GM23338 (cell line): ENCODE data around the gene FHIT. TPM values are rescaled to one million over a fixed set of nuclear protein-coding genes. Genes with fewer than 3 reads are reported as not detected.

Source experiments
- ATAC-seq: fragments of 200-7000 bp; cut with Tn5 transposase; 3 replicates; pipeline ENCODE4 v1.9.1; 2020
- DNase-seq: peaks from one replicate; pipeline ENCODE4 v3.0.0-alpha.2; 2015; ENCODE audit warnings: low spot score
- H2AFZ ChIP-seq: fragments of 200-600 bp; sonication (generic); 2 replicates; pipeline ENCODE4 v1.8.0; 2016; ENCODE audit warnings: antibody characterized with exemption, mild to moderate bottlenecking, moderate library complexity
- H3F3A ChIP-seq: fragments of 200-600 bp; sonication (generic); replicated peaks from 2 replicates; pipeline ENCODE4 v1.8.0; 2017; ENCODE audit warnings: antibody characterized with exemption, mixed run types, low read depth
- H3K27ac ChIP-seq: fragments of 200-600 bp; sonication (generic); 2 replicates; pipeline ENCODE4 v1.6.1; 2016; ENCODE audit warnings: low read depth
- H3K27me3 ChIP-seq: fragments of 200-600 bp; sonication (generic); 2 replicates; pipeline ENCODE4 v1.8.0; 2016; ENCODE audit warnings: mild to moderate bottlenecking, mixed run types, moderate library complexity; ENCODE audit not compliant: insufficient read depth
- H3K36me3 ChIP-seq: fragments of 200-600 bp; sonication (generic); 2 replicates; pipeline ENCODE4 v1.8.0; 2016; ENCODE audit warnings: mild to moderate bottlenecking; ENCODE audit not compliant: insufficient read depth
- H3K4me1 ChIP-seq: fragments of 200-600 bp; sonication (generic); 2 replicates; pipeline ENCODE4 v1.8.0; 2016; ENCODE audit warnings: mild to moderate bottlenecking, moderate library complexity; ENCODE audit not compliant: insufficient read depth
- H3K4me2 ChIP-seq: fragments of 200-600 bp; sonication (generic); 2 replicates; pipeline ENCODE4 v1.7.1; 2017; ENCODE audit warnings: mixed run types
- H3K4me3 ChIP-seq: fragments of 200-600 bp; sonication (generic); 2 replicates; pipeline ENCODE4 v1.6.1; 2016; ENCODE audit warnings: mixed run types
- H3K79me2 ChIP-seq: fragments of 200-600 bp; sonication (generic); replicated peaks from 2 replicates; pipeline ENCODE4 v1.8.0; 2017; ENCODE audit warnings: mild to moderate bottlenecking; ENCODE audit not compliant: insufficient read depth
- H3K9me2 ChIP-seq: fragments of 200-600 bp; sonication (generic); 2 replicates; pipeline ENCODE4 v1.8.0; 2017; ENCODE audit not compliant: insufficient read depth
- H4K20me1 ChIP-seq: fragments of 200-600 bp; sonication (generic); replicated peaks from 2 replicates; pipeline ENCODE4 v1.8.0; 2017; ENCODE audit warnings: mild to moderate bottlenecking; ENCODE audit not compliant: insufficient read depth
- H3K27ac Mint-ChIP-seq: 2 replicates; pipeline ENCODE4 v1.8.0; 2020; ENCODE audit warnings: inconsistent platforms, mild to moderate bottlenecking, moderate library complexity, mixed read lengths
- H3K27me3 Mint-ChIP-seq: 3 replicates; pipeline ENCODE4 v1.8.0; 2022; ENCODE audit warnings: low read depth, mild to moderate bottlenecking, moderate library complexity, mixed read lengths, inconsistent platforms; ENCODE audit not compliant: insufficient read depth, poor library complexity
- H3K36me3 Mint-ChIP-seq: 3 replicates; pipeline ENCODE4 v1.8.0; 2021; ENCODE audit warnings: low read depth, mild to moderate bottlenecking, inconsistent platforms, moderate library complexity, mixed read lengths
- H3K4me1 Mint-ChIP-seq: 3 replicates; pipeline ENCODE4 v1.8.0; 2020; ENCODE audit warnings: mild to moderate bottlenecking, inconsistent platforms, mixed read lengths
- H3K4me3 Mint-ChIP-seq: 3 replicates; pipeline ENCODE4 v1.8.0; 2021; ENCODE audit warnings: moderate library complexity, mild to moderate bottlenecking, inconsistent platforms, mixed read lengths
- H3K9me3 Mint-ChIP-seq: 3 replicates; pipeline ENCODE4 v1.8.0; 2020; ENCODE audit warnings: moderate library complexity, mild to moderate bottlenecking, inconsistent platforms, mixed read lengths
- CREB1 ChIP-seq: fragments of 250-450 bp; sonication (Bioruptor Pico); IDR thresholded peaks from 2 replicates; pipeline ENCODE4 v1.5.0; 2020; ENCODE audit warnings: low read depth, mild to moderate bottlenecking, moderate library complexity
- ETS1 ChIP-seq: IDR thresholded peaks from 2 replicates; pipeline ENCODE4 v1.6.1; 2016; ENCODE audit warnings: antibody characterized with exemption
- EZH2 ChIP-seq: fragments of 200-600 bp; sonication (generic); IDR thresholded peaks from one replicate; pipeline ENCODE4 v1.8.0; 2017; ENCODE audit warnings: antibody characterized with exemption, mild to moderate bottlenecking, low read depth; ENCODE audit not compliant: unreplicated experiment
- EZH2phosphoT487 ChIP-seq: fragments of 200-600 bp; sonication (generic); IDR thresholded peaks from one replicate; pipeline ENCODE4 v1.8.1; 2018; ENCODE audit warnings: antibody characterized with exemption; ENCODE audit not compliant: unreplicated experiment
- POLR2AphosphoS5 ChIP-seq: IDR thresholded peaks from 2 replicates; pipeline ENCODE4 v1.6.1; 2016; ENCODE audit warnings: antibody characterized with exemption, low read depth
- REST ChIP-seq: IDR thresholded peaks from one replicate; pipeline ENCODE4 v1.6.1; 2018; ENCODE audit warnings: antibody characterized with exemption; ENCODE audit not compliant: unreplicated experiment
- STAT1 ChIP-seq: IDR thresholded peaks from one replicate; pipeline ENCODE4 v1.6.1; 2016; ENCODE audit warnings: antibody characterized with exemption; ENCODE audit not compliant: unreplicated experiment
- ZNF114 ChIP-seq: fragments of 250-450 bp; sonication (Bioruptor Pico); IDR thresholded peaks from 2 replicates; pipeline ENCODE4 v1.5.0; 2020; ENCODE audit warnings: mild to moderate bottlenecking, moderate library complexity
- ZNF331 ChIP-seq: fragments of 250-450 bp; sonication (Bioruptor Pico); IDR thresholded peaks from 2 replicates; pipeline ENCODE4 v1.5.0; 2020; ENCODE audit warnings: low read depth, mild to moderate bottlenecking, moderate library complexity
- ZNF462 ChIP-seq: fragments of 250-450 bp; sonication (Bioruptor Pico); IDR thresholded peaks from 2 replicates; pipeline ENCODE4 v1.5.0; 2020; ENCODE audit warnings: mild to moderate bottlenecking, moderate library complexity
- polyA plus RNA-seq: library from polyadenylated mRNA; unstranded; fragments of >200 nt; fragmentation: Nextera tagmentation; extraction: Ambion mirVana; gene quantifications from 2 replicates; pipeline ENCODE4 v1.2.1, GENCODE V29; 2016
- total RNA-seq: library from RNA; depleted of rRNA; stranded (reverse); fragments of >200 nt; shearing (Covaris generic); gene quantifications from 2 replicates; pipeline ENCODE4 v1.2.3, GENCODE V29; 2014

The FHIT gene
- total and polyA plus RNA-seq, 2 experiments from 2014 or later, result 3.0 to 8.3 TPM

GRCh38 chr3:60388731-60389130 is 862.5 kb downstream of the FHIT start:
- no peak overlapping the region for H3K4me2 ChIP-seq
- ATAC-seq (no peak), DNase-seq (no peak)
- no peaks in the 10 kb centered on the region for H3K27me3 ChIP-seq
- Mint-ChIP-seq H3K4me1 (no peaks in the 10 kb centered on the region), H3K27ac (no peak overlapping the region), H3K4me3 (no peak overlapping the region), H3K36me3 (no peaks in the 10 kb centered on the region), H3K27me3 (no peaks in the 10 kb centered on the region), H3K9me3 (no peaks in the 10 kb centered on the region)
- H4K20me1 ChIP-seq, result no peaks in the 10 kb centered on the region
- no peak for TF ChIP-seq EZH2
- peaks cover 12% of the 10 kb centered on the region for H3K9me2 ChIP-seq
- H3F3A ChIP-seq, result no peaks in the 10 kb centered on the region
- H2AFZ ChIP-seq, result no peak overlapping the region
- no peaks in the 10 kb centered on the region for H3K79me2 ChIP-seq
- H3K4me1 ChIP-seq, result no peaks in the 10 kb centered on the region
- H3K4me3 ChIP-seq, result no peak overlapping the region
- no peak overlapping the region for H3K27ac ChIP-seq
- H3K36me3 ChIP-seq, result no peaks in the 10 kb centered on the region

- H3K9me3 Mint-ChIP-seq, result no peaks in the 10 kb centered on the region
- Histone ChIP-seq H3K4me3 (no peak overlapping the region), H4K20me1 (no peaks in the 10 kb centered on the region), H3K79me2 (no peaks in the 10 kb centered on the region), H3K9me2 (peaks cover 3% of the 10 kb centered on the region), H3K27ac (no peak overlapping the region), H3K4me1 (no peaks in the 10 kb centered on the region), H2AFZ (no peak overlapping the region), H3K36me3 (no peaks in the 10 kb centered on the region), H3K4me2 (no peak overlapping the region), H3F3A (no peaks in the 10 kb centered on the region), H3K27me3 (no peaks in the 10 kb centered on the region)
- H3K36me3 Mint-ChIP-seq, result no peaks in the 10 kb centered on the region
- no peak overlapping the region for H3K27ac Mint-ChIP-seq
- TF ChIP-seq ZNF331 (CRISPR knock-in tag) (no peak), EZH2 (no peak), CREB1 (no peak), EZH2phosphoT487 (no peak), ETS1 (no peak), STAT1 (no peak), ZNF462 (CRISPR knock-in tag) (no peak), REST (no peak), POLR2AphosphoS5 (no peak), ZNF114 (CRISPR knock-in tag) (no peak)
- no peak for DNase-seq
- H3K27me3 Mint-ChIP-seq, result no peaks in the 10 kb centered on the region
- ATAC-seq, result no peak
- no peaks in the 10 kb centered on the region for H3K4me1 Mint-ChIP-seq
- no peak overlapping the region for H3K4me3 Mint-ChIP-seq
Observed at GRCh38 chr3:60386306-60386705, 864.9 kb downstream of the FHIT start.
